ENCODE measurements around the gene POMGNT1.
A peak's percentile ranks its signal among the peaks of the same experiment; 100 is the strongest.
"Not testable (repeated sequence)": the region's sequence is repeated elsewhere in the genome, so short reads cannot be mapped to it uniquely, and the experiment has no call there.

POMGNT1 gene

GRCh38 chr1:46197964-46198811 lies at the start of gene POMGNT1:
Gene POMGNT1, minus strand, starts transcription at chr1:46198434. Its CDS starts 613 bp downstream, at chr1:46197821.
- DNase-seq (ENCODE audit: low read depth): peak; percentile 42

GRCh38 chr1:46247436-46248121 lies 49.3 kb upstream of the POMGNT1 start, which contains the start of gene RAD54L:
Gene RAD54L, plus strand, starts transcription at chr1:46247763. Its CDS starts 643 bp downstream, at chr1:46248406.
- peak; percentile 98 for DNase-seq (ENCODE audit: low read depth)

- peak; percentile 66 for DNase-seq (ENCODE audit: low read depth)
Observed at GRCh38 chr1:46246548-46247435, 48.6 kb upstream of the POMGNT1 start.

- DNase-seq (ENCODE audit: low read depth): not testable (repeated sequence)
Observed at GRCh38 chr1:46246136-46246535, 47.9 kb upstream of the POMGNT1 start.

- no peak for DNase-seq (ENCODE audit: low read depth)
Observed at GRCh38 chr1:46244656-46245371, 46.6 kb upstream of the POMGNT1 start.

GRCh38 chr1:46243831-46244230 lies 45.6 kb upstream of the POMGNT1 start:
- DNase-seq (ENCODE audit: low read depth): not testable (repeated sequence)

- no peak for DNase-seq (ENCODE audit: low read depth)
Observed at GRCh38 chr1:46242918-46243317, 44.7 kb upstream of the POMGNT1 start.

GRCh38 chr1:46241733-46242132 lies 43.5 kb upstream of the POMGNT1 start:
- not testable (repeated sequence) for DNase-seq (ENCODE audit: low read depth)

- DNase-seq (ENCODE audit: low read depth): peak; percentile 48
Observed at GRCh38 chr1:46238865-46239264, 40.6 kb upstream of the POMGNT1 start.

- no peak for DNase-seq (ENCODE audit: low read depth)
Observed at GRCh38 chr1:46236882-46237281, 38.6 kb upstream of the POMGNT1 start.

GRCh38 chr1:46231231-46231630 lies 33.0 kb upstream of the POMGNT1 start:
- not testable (repeated sequence) for DNase-seq (ENCODE audit: low read depth)

GRCh38 chr1:46224966-46225365 lies 26.7 kb upstream of the POMGNT1 start:
- DNase-seq (ENCODE audit: low read depth): no peak

GRCh38 chr1:46223472-46223943 lies 25.3 kb upstream of the POMGNT1 start:
- DNase-seq (ENCODE audit: low read depth): peak; percentile 85

- DNase-seq (ENCODE audit: low read depth): not testable (repeated sequence)
Observed at GRCh38 chr1:46223055-46223454, 24.8 kb upstream of the POMGNT1 start.

- no peak for DNase-seq (ENCODE audit: low read depth)
Observed at GRCh38 chr1:46221749-46222148, 23.5 kb upstream of the POMGNT1 start.

GRCh38 chr1:46220808-46221207 lies 22.6 kb upstream of the POMGNT1 start:
- DNase-seq (ENCODE audit: low read depth): no peak

GRCh38 chr1:46219551-46220520 lies 21.6 kb upstream of the POMGNT1 start:
- DNase-seq (ENCODE audit: low read depth): no peak

GRCh38 chr1:46218443-46218842 lies 20.2 kb upstream of the POMGNT1 start:
- DNase-seq (ENCODE audit: low read depth): no peak

- DNase-seq (ENCODE audit: low read depth): no peak
Observed at GRCh38 chr1:46215504-46215903, 17.3 kb upstream of the POMGNT1 start.

- DNase-seq (ENCODE audit: low read depth): peak; percentile 22
Observed at GRCh38 chr1:46211051-46211450, 12.8 kb upstream of the POMGNT1 start.

Measured in amniotic epithelial cell (primary cell).